Immature natural killer cell (primary cell): ENCODE results near the gene IMPA2. TPM values are rescaled to one million over a fixed set of nuclear protein-coding genes. Genes with fewer than 3 reads are reported as not detected.
"Not testable (repeated sequence)": the region's sequence is repeated elsewhere in the genome, so short reads cannot be mapped to it uniquely, and the experiment has no call there.

ENCODE experiments used
- DNase-seq, 3 donors: peaks; one replicate each; pipeline ENCODE4 v3.0.0; 2022; ENCODE audit warnings: mixed read lengths in 1 of 3
- H3K27ac Mint-ChIP-seq, 6 donors: one replicate each; pipeline ENCODE4 v1.8.0; 2020; ENCODE audit warnings: mixed read lengths in 6 of 6, mild to moderate bottlenecking in 5 of 6, inconsistent platforms in 4 of 6, moderate library complexity in 3 of 6
- H3K27me3 Mint-ChIP-seq, 3 donors: one replicate each; pipeline ENCODE4 v1.8.0; 2020 to 2021; ENCODE audit warnings: low read depth in 3 of 3, mild to moderate bottlenecking in 3 of 3, mixed read lengths in 3 of 3, moderate library complexity in 3 of 3, inconsistent platforms in 1 of 3
- H3K36me3 Mint-ChIP-seq, 3 donors: one replicate each; pipeline ENCODE4 v1.8.0; 2020; ENCODE audit warnings: mixed read lengths in 3 of 3, inconsistent platforms in 2 of 3, mild to moderate bottlenecking in 2 of 3
- H3K4me1 Mint-ChIP-seq, 2 donors: one replicate each; pipeline ENCODE4 v1.8.0; 2020; ENCODE audit warnings: inconsistent platforms in 2 of 2, mild to moderate bottlenecking in 2 of 2, mixed read lengths in 2 of 2, moderate library complexity in 1 of 2
- H3K4me3 Mint-ChIP-seq, 5 donors: one replicate each; pipeline ENCODE4 v1.8.0; 2020; ENCODE audit warnings: mild to moderate bottlenecking in 5 of 5, mixed read lengths in 5 of 5, inconsistent platforms in 3 of 5, moderate library complexity in 3 of 5
- H3K9me3 Mint-ChIP-seq, 6 donors: one replicate each; pipeline ENCODE4 v1.8.0; 2020; ENCODE audit warnings: mild to moderate bottlenecking in 6 of 6, mixed read lengths in 6 of 6, inconsistent platforms in 4 of 6, moderate library complexity in 3 of 6
- polyA plus RNA-seq, 3 donors: library from polyadenylated mRNA; unstranded; fragments of 300-500 nt; fragmentation: Illumina TruSeq; gene quantifications; one replicate each; pipeline ENCODE4 v1.2.3, GENCODE V29; 2021

IMPA2 gene
- polyA plus RNA-seq, 3 donors from 2014 or later = 6.0 to 15.2 (median 13.8) TPM

GRCh38 chr18:12038639-12039539 is 57.6 kb downstream of the IMPA2 start:
- Mint-ChIP-seq H3K36me3 (no peaks in the 10 kb centered on the region), H3K4me1 (peaks cover 0 to 4% of the 10 kb centered on the region in 2 donors), H3K9me3 (no peaks in the 10 kb centered on the region), H3K4me3 (peak overlapping the region in 4 of 5 donors; percentile 18 to 76 (median 35)), H3K27me3 (peaks cover 5 to 12% (median 7%) of the 10 kb centered on the region in 3 donors), H3K27ac (no peak overlapping the region)
- DNase-seq = peak; percentile 66 to 71 (median 67)

GRCh38 chr18:12039540-12039930 is 58.2 kb downstream of the IMPA2 start:
- H3K36me3 Mint-ChIP-seq, H3K27ac Mint-ChIP-seq, H3K9me3 Mint-ChIP-seq, DNase-seq, H3K4me1 Mint-ChIP-seq: not testable (repeated sequence)
- H3K4me3 Mint-ChIP-seq = peak overlapping the region in 3 of 5 donors; percentile 7 to 21 (median 10)
- peaks cover 7 to 12% (median 8%) of the 10 kb centered on the region in 3 donors for H3K27me3 Mint-ChIP-seq

- Mint-ChIP-seq H3K36me3 (no peaks in the 10 kb centered on the region), H3K27me3 (peaks cover 5 to 12% (median 9%) of the 10 kb centered on the region in 3 donors), H3K9me3 (no peaks in the 10 kb centered on the region), H3K27ac (no peak overlapping the region), H3K4me3 (no peak overlapping the region), H3K4me1 (peaks cover 0 to 4% of the 10 kb centered on the region in 2 donors)
- DNase-seq = no peak
Observed at GRCh38 chr18:12041561-12041960, 60.3 kb downstream of the IMPA2 start.

GRCh38 chr18:12043811-12044210 is 62.5 kb downstream of the IMPA2 start:
- no peak overlapping the region for H3K4me3 Mint-ChIP-seq
- H3K9me3 Mint-ChIP-seq = no peaks in the 10 kb centered on the region
- H3K27me3 Mint-ChIP-seq = peaks cover 4 to 6% (median 4%) of the 10 kb centered on the region in 3 donors
- no peak for DNase-seq
- H3K4me1 Mint-ChIP-seq = peaks cover 0 to 2% of the 10 kb centered on the region in 2 donors
- H3K27ac Mint-ChIP-seq = no peak overlapping the region
- no peaks in the 10 kb centered on the region for H3K36me3 Mint-ChIP-seq

GRCh38 chr18:12044591-12044990 is 63.3 kb downstream of the IMPA2 start:
- H3K4me1 Mint-ChIP-seq = no peaks in the 10 kb centered on the region
- no peak for DNase-seq
- no peak overlapping the region for H3K27ac Mint-ChIP-seq
- no peaks in the 10 kb centered on the region for H3K36me3 Mint-ChIP-seq
- H3K4me3 Mint-ChIP-seq = no peak overlapping the region
- peaks cover 2 to 6% (median 4%) of the 10 kb centered on the region in 3 donors for H3K27me3 Mint-ChIP-seq
- no peaks in the 10 kb centered on the region for H3K9me3 Mint-ChIP-seq

GRCh38 chr18:12046046-12046750 is 64.9 kb downstream of the IMPA2 start:
- Mint-ChIP-seq H3K36me3 (no peaks in the 10 kb centered on the region), H3K4me3 (no peak overlapping the region), H3K4me1 (no peaks in the 10 kb centered on the region), H3K27me3 (peaks cover 0 to 6% (median 4%) of the 10 kb centered on the region in 3 donors), H3K27ac (no peak overlapping the region), H3K9me3 (no peaks in the 10 kb centered on the region)
- no peak for DNase-seq

- Mint-ChIP-seq H3K4me3 (no peak overlapping the region), H3K36me3 (no peaks in the 10 kb centered on the region), H3K9me3 (no peaks in the 10 kb centered on the region)
Observed at GRCh38 chr18:12046751-12047335, 65.5 kb downstream of the IMPA2 start.

GRCh38 chr18:12048010-12048826 is 66.9 kb downstream of the IMPA2 start:
- Mint-ChIP-seq H3K27me3 (peaks cover 0 to 6% (median 4%) of the 10 kb centered on the region in 3 donors), H3K27ac (no peak overlapping the region), H3K9me3 (no peaks in the 10 kb centered on the region), H3K4me3 (no peak overlapping the region), H3K36me3 (no peaks in the 10 kb centered on the region), H3K4me1 (no peaks in the 10 kb centered on the region)
- DNase-seq = no peak

More at GRCh38 chr18:12046751-12047335, 65.5 kb downstream of the IMPA2 start:
- Mint-ChIP-seq H3K4me1 (no peaks in the 10 kb centered on the region), H3K27ac (no peak overlapping the region), H3K27me3 (peaks cover 0 to 6% (median 4%) of the 10 kb centered on the region in 3 donors)
- no peak for DNase-seq

GRCh38 chr18:12048827-12049175 is 67.5 kb downstream of the IMPA2 start:
- DNase-seq = no peak
- Mint-ChIP-seq H3K4me3 (no peak overlapping the region), H3K4me1 (no peaks in the 10 kb centered on the region), H3K27ac (no peak overlapping the region), H3K9me3 (no peaks in the 10 kb centered on the region), H3K36me3 (no peaks in the 10 kb centered on the region), H3K27me3 (peaks cover 0 to 8% (median 4%) of the 10 kb centered on the region in 3 donors)

GRCh38 chr18:12049978-12050811 is 68.9 kb downstream of the IMPA2 start:
- Mint-ChIP-seq H3K4me1 (no peaks in the 10 kb centered on the region), H3K36me3 (no peaks in the 10 kb centered on the region), H3K4me3 (no peak overlapping the region), H3K27me3 (peaks cover 0 to 4% (median 4%) of the 10 kb centered on the region in 3 donors), H3K27ac (no peak overlapping the region), H3K9me3 (no peaks in the 10 kb centered on the region)
- no peak for DNase-seq

GRCh38 chr18:12052866-12053265 is 71.6 kb downstream of the IMPA2 start:
- Mint-ChIP-seq H3K27ac (no peak overlapping the region), H3K36me3 (no peaks in the 10 kb centered on the region), H3K27me3 (peaks cover 0 to 4% (median 4%) of the 10 kb centered on the region in 3 donors), H3K4me3 (no peak overlapping the region), H3K9me3 (no peaks in the 10 kb centered on the region), H3K4me1 (no peaks in the 10 kb centered on the region)
- no peak for DNase-seq

GRCh38 chr18:12053289-12053688 is 72.0 kb downstream of the IMPA2 start:
- no peak overlapping the region for H3K4me3 Mint-ChIP-seq
- no peaks in the 10 kb centered on the region for H3K36me3 Mint-ChIP-seq
- no peaks in the 10 kb centered on the region for H3K9me3 Mint-ChIP-seq
- H3K27ac Mint-ChIP-seq = no peak overlapping the region
- DNase-seq = no peak
- H3K4me1 Mint-ChIP-seq = no peaks in the 10 kb centered on the region
- peaks cover 0 to 4% (median 4%) of the 10 kb centered on the region in 3 donors for H3K27me3 Mint-ChIP-seq
